MCF 10A (cell line): Measurements from ENCODE around the gene DCAF4L1. TPM values are rescaled to one million over a fixed set of nuclear protein-coding genes. Genes with fewer than 3 reads are reported as not detected.

Experiments used
- BruUV-seq: library from RNA; stranded (reverse); fragments of 400-500 nt; replicated peaks from 2 replicates; lab custom pipeline; 2021; lab: Mats Ljungman, UMichigan
- CTCF ChIA-PET: fragments of 300-600 bp; sonication (Branson Sonifier 250); formaldehyde crosslinking; extraction: SDS; loops from one replicate; lab custom pipeline; 2021; ENCODE audit warnings: antibody characterized with exemption, inconsistent platforms; lab: Yijun Ruan, JAX
- POLR2A ChIA-PET: fragments of 300-600, 350-650 bp; sonication (Branson Sonifier 250); formaldehyde crosslinking; extraction: SDS; loops from one replicate; lab custom pipeline; 2020; ENCODE audit warnings: antibody characterized with exemption, inconsistent platforms; lab: Yijun Ruan, JAX
- DNase-seq: peaks from one replicate; pipeline ENCODE4 v3.0.0-alpha.2; 2018; ENCODE audit not compliant: unreplicated experiment
- H3K27ac Mint-ChIP-seq: one replicate; pipeline ENCODE4 v1.8.0; 2022; ENCODE audit warnings: mild to moderate bottlenecking, low read depth, mixed read lengths; ENCODE audit not compliant: unreplicated experiment
- H3K27me3 Mint-ChIP-seq: one replicate; pipeline ENCODE4 v1.8.0; 2022; ENCODE audit warnings: mixed read lengths; ENCODE audit not compliant: insufficient read depth, unreplicated experiment
- H3K36me3 Mint-ChIP-seq: one replicate; pipeline ENCODE4 v1.8.0; 2022; ENCODE audit warnings: mild to moderate bottlenecking, moderate library complexity, mixed read lengths; ENCODE audit not compliant: insufficient read depth, unreplicated experiment
- H3K4me1 Mint-ChIP-seq: one replicate; pipeline ENCODE4 v1.8.0; 2022; ENCODE audit warnings: mixed read lengths; ENCODE audit not compliant: insufficient read depth, unreplicated experiment
- H3K4me3 Mint-ChIP-seq: one replicate; pipeline ENCODE4 v1.8.0; 2022; ENCODE audit warnings: mild to moderate bottlenecking, moderate library complexity, mixed read lengths; ENCODE audit not compliant: unreplicated experiment
- H3K9me3 Mint-ChIP-seq: one replicate; pipeline ENCODE4 v1.8.0; 2022; ENCODE audit warnings: mixed read lengths; ENCODE audit not compliant: unreplicated experiment
- intact Hi-C: fragments of 100-400 bp; cut with micrococcal nuclease; formaldehyde crosslinking; loops from 2 replicates; pipeline ENCODE4 v1.14.1; 2022
- total RNA-seq: library from RNA; stranded (reverse); gene quantifications from 2 replicates; pipeline ENCODE4 v1.2.3, GENCODE V29; 2022
- TF ChIP-seq, protein P1 (sequence below): fragments of 200-600 bp; IDR thresholded peaks from one replicate; pipeline ENCODE4 v1.8.0; 2022; ENCODE audit warnings: antibody characterized with exemption, mild to moderate bottlenecking; ENCODE audit not compliant: unreplicated experiment

Gene DCAF4L1
- total RNA-seq, 1 experiment from 2014 or later, result 0.72 TPM

DNA sequence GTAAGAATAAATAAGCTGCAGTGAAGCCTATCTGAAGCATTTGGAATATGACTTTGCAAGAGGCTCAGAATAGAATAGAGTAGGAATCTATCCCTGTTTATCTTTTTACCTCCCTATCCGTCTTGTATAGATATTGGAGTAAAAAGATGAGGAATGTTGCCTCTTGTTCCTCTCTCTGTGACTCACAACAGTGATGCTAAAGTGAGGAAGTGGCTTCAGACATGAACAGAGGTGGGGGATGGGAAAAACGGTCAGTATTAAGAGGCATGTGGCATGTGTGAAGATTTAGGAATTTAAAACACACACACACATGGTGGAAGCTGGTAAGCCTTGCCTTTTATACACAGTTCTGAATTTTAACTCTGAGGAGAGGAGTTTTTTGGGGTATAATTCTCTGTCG, 3.8 kb upstream of the DCAF4L1 start:
- intact Hi-C loops, result no loop called here
- no peaks in the 10 kb centered on the region for H3K4me1 Mint-ChIP-seq
- no peak overlapping the region for H3K27ac Mint-ChIP-seq
- no peak overlapping the region for H3K4me3 Mint-ChIP-seq
- H3K27me3 Mint-ChIP-seq, result no peaks in the 10 kb centered on the region
- no peaks in the 10 kb centered on the region for H3K9me3 Mint-ChIP-seq
- BruUV-seq, result no TSS peak
- TF ChIP-seq, protein P1, sequence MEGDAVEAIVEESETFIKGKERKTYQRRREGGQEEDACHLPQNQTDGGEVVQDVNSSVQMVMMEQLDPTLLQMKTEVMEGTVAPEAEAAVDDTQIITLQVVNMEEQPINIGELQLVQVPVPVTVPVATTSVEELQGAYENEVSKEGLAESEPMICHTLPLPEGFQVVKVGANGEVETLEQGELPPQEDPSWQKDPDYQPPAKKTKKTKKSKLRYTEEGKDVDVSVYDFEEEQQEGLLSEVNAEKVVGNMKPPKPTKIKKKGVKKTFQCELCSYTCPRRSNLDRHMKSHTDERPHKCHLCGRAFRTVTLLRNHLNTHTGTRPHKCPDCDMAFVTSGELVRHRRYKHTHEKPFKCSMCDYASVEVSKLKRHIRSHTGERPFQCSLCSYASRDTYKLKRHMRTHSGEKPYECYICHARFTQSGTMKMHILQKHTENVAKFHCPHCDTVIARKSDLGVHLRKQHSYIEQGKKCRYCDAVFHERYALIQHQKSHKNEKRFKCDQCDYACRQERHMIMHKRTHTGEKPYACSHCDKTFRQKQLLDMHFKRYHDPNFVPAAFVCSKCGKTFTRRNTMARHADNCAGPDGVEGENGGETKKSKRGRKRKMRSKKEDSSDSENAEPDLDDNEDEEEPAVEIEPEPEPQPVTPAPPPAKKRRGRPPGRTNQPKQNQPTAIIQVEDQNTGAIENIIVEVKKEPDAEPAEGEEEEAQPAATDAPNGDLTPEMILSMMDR, result no peak
- CTCF ChIA-PET, result interaction anchor here (1.1 to 1.7 kb wide), 4 partner anchors 11 to 89 kb away, joined by 3 to 8 read pairs (median 4); no protein-coding TSS in a partner anchor
- POLR2A ChIA-PET, result interaction anchor here (1.9 to 2.6 kb wide), 2 partner anchors 10 to 13 kb away, joined by 7 to 14 read pairs; partner anchors contain the start of gene SLC30A9
- DNase-seq, result no peak
- peaks cover 6% of the 10 kb centered on the region for H3K36me3 Mint-ChIP-seq

DNA sequence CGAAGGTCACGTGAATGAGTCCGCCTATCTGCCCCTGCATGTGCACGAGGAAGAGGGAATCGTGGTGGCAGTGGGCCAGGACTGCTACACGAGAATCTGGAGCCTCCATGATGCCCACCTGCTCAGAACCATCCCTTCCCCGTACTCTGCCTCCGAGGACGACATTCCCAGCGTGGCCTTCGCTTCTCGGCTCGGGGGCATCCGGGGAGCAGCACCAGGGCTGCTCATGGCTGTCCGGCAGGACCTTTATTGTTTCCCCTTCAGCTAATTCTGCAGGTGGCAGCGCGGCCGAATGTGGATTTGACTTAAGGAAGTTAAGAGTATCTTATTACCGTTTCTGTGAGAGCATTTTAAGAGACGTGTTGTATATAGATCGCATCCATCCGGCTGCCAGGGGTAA, 1.2 kb downstream of the DCAF4L1 start:
- ChIA-PET CTCF (no interaction called here), POLR2A (no interaction called here)
- DNase-seq, result no peak
- BruUV-seq, result no TSS peak
- Mint-ChIP-seq H3K36me3 (peaks cover 6% of the 10 kb centered on the region), H3K9me3 (no peaks in the 10 kb centered on the region), H3K27me3 (no peaks in the 10 kb centered on the region), H3K27ac (no peak overlapping the region), H3K4me1 (no peaks in the 10 kb centered on the region), H3K4me3 (no peak overlapping the region)
- TF ChIP-seq, protein P1, result no peak
- intact Hi-C loops, result no loop called here

DNA sequence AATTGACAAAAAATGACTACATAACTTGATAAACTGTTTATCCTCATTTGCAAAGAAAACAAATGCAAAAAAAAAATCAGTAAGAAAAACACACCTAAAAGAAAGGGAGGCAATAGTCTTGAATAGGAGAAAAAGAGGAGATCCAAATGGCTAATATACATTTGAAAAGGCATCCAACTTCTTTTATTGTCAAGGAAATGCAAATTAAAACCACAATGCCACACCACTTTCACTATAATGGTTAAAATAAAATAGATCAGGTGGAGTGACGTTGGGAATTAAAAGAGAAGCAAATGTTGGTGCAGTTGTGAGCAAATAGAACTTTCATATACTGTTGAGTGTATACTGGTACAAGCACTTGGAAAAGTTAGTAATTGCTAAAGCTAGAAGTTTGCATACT, 3.6 kb downstream of the DCAF4L1 start:
- ChIA-PET POLR2A (interaction anchor here (0.6 to 3.1 kb wide), 4 partner anchors 8 to 314 kb away, joined by 3 to 8 read pairs (median 3); partner anchors contain the start of gene TMEM33), CTCF (no interaction called here)
- no peaks in the 10 kb centered on the region for H3K4me1 Mint-ChIP-seq
- no peaks in the 10 kb centered on the region for H3K27me3 Mint-ChIP-seq
- no peaks in the 10 kb centered on the region for H3K36me3 Mint-ChIP-seq
- no peaks in the 10 kb centered on the region for H3K9me3 Mint-ChIP-seq
- no TSS peak for BruUV-seq
- TF ChIP-seq, protein P1, result no peak
- no peak for DNase-seq
- no peak overlapping the region for H3K4me3 Mint-ChIP-seq
- no peak overlapping the region for H3K27ac Mint-ChIP-seq
- intact Hi-C loops, result no loop called here

DNA sequence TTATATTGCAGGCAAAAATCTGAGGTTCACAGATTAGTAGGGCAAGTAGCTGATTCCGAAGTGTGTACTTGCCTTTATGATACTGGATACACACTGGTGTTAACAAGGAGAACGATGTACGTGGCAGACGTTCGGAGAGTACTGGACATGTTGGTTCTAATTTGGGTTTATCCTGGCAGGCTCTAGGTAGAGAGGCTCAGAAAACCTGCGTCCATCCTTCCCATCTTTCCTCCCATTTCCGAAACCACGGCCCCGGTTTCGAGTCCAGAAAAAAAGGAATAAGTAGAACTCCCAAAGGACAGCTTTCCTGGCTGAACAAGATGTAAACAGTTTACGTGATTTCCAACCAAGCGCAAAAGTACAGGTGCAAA, 8.4 kb downstream of the DCAF4L1 start:
- H3K36me3 Mint-ChIP-seq, result peaks cover 4% of the 10 kb centered on the region
- ChIA-PET CTCF (interaction anchor here (0.6 to 1.5 kb wide), 7 partner anchors 8 to 1306 kb away, joined by 3 to 4 read pairs (median 3); no protein-coding TSS in a partner anchor), POLR2A (interaction anchor here (0.6 to 3.4 kb wide), 26 partner anchors 11 to 660 kb away, joined by 3 to 98 read pairs (median 5); partner anchors contain the start of gene TMEM33)
- H3K4me3 Mint-ChIP-seq, result peak overlapping the region; percentile 97
- no peaks in the 10 kb centered on the region for H3K27me3 Mint-ChIP-seq
- peak overlapping the region; percentile 93 for H3K27ac Mint-ChIP-seq
- BruUV-seq, result no TSS peak
- peaks cover 6% of the 10 kb centered on the region for H3K4me1 Mint-ChIP-seq
- DNase-seq, result no peak
- H3K9me3 Mint-ChIP-seq, result no peaks in the 10 kb centered on the region
- TF ChIP-seq, protein P1, result no peak
- intact Hi-C loops, result loop anchor here (5.0 to 10.0 kb wide), 2 partner anchors 53 to 295 kb away; partner anchors contain the start of gene TMEM33
